RPMI7951 (cell line): ENCODE data around the gene KMT2A. TPM values are rescaled to one million over a fixed set of nuclear protein-coding genes. Genes with fewer than 3 reads are reported as not detected.
A peak's percentile ranks its signal among the peaks of the same experiment; 100 is the strongest.

Experiments
- DNase-seq: peaks from one replicate; pipeline ENCODE4 v3.0.0-alpha.2; 2012; ENCODE audit warnings: low read depth
- total RNA-seq: library from RNA; depleted of rRNA; stranded (reverse); fragments of >200 nt; shearing (Covaris generic); gene quantifications from 2 replicates; pipeline ENCODE4 v1.2.3, GENCODE V29; 2014

KMT2A gene
- total RNA-seq, 1 experiment from 2014 or later, result 21.9 TPM

DNA sequence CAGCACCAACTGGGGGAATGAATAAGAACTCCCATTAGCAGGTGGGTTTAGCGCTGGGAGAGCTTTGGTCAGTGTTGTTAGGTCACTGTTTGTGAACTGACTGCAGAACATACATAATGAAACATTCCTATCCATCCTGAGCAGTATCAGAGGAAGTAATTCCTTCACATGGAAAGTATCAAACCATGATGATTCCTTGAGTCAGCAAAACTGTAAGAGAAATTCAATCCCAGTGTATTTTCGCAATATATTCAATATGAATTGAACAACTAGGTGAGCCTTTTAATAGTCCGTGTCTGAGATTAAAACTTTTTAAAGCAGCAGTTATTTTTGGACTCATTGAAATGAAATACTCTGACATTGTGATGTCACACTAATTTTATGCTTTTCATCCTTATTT is 48.1 kb downstream of the KMT2A start:
- DNase-seq, result no peak

DNA sequence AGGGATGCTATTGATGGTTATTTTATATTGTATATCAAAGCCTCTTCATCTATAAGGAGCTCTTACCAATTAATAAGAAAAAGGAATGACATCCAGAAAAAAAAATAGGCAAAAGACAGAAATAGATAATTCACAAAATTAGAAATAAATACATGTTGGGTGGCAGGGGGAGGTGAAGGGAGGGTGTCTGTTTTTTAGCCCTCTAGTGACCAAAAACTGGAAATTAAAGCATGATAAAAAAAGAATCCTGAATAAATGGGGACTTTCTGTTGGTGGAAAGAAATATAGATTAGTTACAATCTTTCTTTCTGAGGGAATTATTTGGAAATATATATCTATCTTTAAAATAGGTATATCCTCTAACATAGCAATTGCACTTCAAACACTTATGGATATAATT is 49.0 kb downstream of the KMT2A start:
- no peak for DNase-seq

DNA sequence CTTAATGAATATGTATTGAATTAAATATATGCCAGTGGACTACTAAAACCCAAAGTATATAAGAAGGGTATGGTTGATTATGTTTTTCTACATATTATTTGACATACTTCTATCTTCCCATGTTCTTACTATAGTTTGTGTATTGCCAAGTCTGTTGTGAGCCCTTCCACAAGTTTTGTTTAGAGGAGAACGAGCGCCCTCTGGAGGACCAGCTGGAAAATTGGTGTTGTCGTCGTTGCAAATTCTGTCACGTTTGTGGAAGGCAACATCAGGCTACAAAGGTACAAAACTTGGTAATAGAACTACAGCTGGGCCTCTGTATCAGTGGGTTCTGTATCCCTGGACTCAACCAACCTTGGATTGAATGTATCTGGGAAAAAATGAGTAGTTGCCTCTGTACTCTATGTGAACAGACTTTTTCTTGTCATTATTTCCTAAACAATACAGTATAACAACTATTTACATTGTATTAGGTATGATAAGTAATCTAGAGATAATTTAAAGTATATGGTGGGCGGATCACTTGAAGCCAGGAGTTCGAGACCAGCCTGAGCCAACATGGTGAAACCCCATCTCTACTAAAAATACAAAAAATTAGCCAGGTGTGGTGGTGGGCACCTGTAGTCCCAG is 52.3 kb downstream of the KMT2A start:
- peak; percentile 70 for DNase-seq

DNA sequence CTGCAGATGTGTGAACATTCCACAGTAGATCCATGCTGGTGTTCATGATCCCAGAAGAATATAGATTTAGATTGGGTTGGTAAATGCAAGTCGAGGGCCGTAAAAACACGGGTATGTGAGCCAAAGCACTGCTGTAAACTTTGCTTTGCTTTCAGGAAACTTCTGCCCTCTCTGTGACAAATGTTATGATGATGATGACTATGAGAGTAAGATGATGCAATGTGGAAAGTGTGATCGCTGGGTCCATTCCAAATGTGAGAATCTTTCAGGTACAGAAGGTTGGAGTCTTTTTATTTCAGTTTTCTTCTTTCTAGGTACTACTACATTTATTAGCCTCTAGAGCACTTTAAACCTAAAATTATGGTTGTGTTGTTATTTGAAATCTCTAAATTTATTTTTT is 54.7 kb downstream of the KMT2A start:
- DNase-seq, result no peak

DNA sequence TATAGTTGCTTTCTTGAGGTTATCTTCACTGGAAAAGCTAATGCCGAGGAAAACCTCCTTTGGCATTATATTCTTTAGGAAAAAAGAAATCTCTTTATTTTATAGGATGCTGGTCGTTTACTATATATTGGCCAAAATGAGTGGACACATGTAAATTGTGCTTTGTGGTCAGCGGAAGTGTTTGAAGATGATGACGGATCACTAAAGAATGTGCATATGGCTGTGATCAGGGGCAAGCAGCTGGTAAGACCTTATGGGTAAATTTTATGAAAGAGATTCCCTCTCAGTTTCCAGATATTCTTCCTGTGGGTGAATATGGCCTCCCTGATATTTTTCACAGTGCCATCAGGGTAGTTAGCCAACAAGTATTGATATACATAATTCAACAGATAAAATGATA is 61.5 kb downstream of the KMT2A start:
- DNase-seq, result peak; percentile 90

DNA sequence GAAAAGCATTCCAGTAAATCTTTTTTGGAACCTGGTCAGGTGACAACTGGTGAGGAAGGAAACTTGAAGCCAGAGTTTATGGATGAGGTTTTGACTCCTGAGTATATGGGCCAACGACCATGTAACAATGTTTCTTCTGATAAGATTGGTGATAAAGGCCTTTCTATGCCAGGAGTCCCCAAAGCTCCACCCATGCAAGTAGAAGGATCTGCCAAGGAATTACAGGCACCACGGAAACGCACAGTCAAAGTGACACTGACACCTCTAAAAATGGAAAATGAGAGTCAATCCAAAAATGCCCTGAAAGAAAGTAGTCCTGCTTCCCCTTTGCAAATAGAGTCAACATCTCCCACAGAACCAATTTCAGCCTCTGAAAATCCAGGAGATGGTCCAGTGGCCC is 66.9 kb downstream of the KMT2A start:
- no peak for DNase-seq

DNA sequence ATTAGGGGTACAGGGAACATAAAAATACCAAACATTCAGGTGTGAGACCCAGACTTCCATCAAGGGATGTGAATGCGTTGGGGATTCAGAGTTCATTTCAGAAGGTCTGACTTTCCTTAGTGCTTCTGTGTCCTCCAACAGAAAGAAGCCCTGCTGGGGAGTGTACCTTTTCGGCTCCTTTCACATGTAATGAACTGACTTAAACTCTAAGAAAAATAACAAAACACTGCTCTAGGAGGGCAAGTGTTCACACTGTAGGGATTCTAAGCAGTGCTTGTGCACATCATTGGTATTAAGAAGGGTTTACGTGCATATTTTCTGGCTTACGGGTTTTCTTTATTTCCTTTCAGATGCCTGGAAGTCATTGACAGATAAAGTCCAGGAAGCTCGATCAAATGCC is 75.3 kb downstream of the KMT2A start:
- DNase-seq, result no peak

DNA sequence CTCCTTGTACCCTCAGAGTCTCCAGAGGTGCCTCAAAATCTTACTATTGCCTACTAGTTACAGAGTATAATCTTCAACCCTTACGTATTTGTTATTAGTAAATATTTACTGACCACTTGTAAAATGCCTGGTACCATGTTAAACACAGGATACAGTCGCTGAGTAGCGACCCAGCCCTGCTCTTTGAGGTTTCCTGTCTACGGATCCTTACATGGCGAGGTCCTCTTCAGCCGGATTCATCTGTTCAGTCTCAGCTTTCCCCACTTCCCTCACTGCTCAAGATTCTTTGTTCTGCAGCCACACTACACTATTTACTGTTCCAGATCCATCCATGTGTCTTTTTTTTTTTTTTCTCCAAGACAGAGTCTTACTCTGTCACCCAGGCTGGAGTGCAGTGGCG is 77.8 kb downstream of the KMT2A start:
- no peak for DNase-seq

DNA sequence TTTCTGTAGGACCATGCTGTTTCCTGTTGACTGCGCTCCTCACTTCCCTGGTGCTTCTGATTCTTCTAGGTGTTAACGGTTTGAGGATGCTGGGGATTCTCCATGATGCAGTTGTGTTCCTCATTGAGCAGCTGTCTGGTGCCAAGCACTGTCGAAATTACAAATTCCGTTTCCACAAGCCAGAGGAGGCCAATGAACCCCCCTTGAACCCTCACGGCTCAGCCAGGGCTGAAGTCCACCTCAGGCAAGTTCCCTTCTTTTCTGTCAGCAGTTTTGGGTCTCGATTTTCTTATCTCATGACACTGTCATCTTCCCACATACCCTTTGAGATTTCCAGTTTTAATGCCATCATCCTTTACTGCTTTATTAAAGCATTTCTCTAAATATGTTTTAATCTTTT is 83.3 kb downstream of the KMT2A start:
- DNase-seq, result no peak

DNA sequence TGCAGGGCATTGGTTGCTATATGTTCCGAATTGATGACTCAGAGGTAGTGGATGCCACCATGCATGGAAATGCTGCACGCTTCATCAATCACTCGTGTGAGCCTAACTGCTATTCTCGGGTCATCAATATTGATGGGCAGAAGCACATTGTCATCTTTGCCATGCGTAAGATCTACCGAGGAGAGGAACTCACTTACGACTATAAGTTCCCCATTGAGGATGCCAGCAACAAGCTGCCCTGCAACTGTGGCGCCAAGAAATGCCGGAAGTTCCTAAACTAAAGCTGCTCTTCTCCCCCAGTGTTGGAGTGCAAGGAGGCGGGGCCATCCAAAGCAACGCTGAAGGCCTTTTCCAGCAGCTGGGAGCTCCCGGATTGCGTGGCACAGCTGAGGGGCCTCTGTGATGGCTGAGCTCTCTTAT is 85.6 kb downstream of the KMT2A start:
- DNase-seq, result no peak

DNA sequence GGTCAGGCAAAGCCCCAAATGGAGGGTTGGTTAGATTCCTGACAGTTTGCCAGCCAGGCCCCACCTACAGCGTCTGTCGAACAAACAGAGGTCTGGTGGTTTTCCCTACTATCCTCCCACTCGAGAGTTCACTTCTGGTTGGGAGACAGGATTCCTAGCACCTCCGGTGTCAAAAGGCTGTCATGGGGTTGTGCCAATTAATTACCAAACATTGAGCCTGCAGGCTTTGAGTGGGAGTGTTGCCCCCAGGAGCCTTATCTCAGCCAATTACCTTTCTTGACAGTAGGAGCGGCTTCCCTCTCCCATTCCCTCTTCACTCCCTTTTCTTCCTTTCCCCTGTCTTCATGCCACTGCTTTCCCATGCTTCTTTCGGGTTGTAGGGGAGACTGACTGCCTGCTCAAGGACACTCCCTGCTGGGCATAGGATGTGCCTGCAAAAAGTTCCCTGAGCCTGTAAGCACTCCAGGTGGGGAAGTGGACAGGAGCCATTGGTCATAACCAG is 86.3 kb downstream of the KMT2A start:
- peak; percentile 24 for DNase-seq

DNA sequence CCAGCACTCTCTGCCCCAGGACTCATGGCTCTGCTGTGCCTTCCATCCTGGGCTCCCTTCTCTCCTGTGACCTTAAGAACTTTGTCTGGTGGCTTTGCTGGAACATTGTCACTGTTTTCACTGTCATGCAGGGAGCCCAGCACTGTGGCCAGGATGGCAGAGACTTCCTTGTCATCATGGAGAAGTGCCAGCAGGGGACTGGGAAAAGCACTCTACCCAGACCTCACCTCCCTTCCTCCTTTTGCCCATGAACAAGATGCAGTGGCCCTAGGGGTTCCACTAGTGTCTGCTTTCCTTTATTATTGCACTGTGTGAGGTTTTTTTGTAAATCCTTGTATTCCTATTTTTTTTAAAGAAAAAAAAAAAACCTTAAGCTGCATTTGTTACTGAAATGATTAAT is 88.1 kb downstream of the KMT2A start:
- no peak for DNase-seq

DNA sequence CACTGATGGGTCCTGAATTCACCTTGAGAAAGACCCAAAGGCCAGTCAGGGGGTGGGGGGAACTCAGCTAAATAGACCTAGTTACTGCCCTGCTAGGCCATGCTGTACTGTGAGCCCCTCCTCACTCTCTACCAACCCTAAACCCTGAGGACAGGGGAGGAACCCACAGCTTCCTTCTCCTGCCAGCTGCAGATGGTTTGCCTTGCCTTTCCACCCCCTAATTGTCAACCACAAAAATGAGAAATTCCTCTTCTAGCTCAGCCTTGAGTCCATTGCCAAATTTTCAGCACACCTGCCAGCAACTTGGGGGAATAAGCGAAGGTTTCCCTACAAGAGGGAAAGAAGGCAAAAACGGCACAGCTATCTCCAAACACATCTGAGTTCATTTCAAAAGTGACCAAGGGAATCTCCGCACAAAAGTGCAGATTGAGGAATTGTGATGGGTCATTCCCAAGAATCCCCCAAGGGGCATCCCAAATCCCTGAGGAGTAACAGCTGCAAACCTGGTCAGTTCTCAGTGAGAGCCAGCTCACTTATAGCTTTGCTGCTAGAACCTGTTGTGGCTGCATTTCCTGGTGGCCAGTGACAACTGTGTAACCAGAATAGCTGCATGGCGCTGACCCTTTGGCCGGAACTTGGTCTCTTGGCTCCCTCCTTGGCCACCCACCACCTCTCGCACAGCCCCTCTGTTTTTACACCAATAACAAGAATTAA is 88.6 kb downstream of the KMT2A start:
- DNase-seq, result no peak

DNA sequence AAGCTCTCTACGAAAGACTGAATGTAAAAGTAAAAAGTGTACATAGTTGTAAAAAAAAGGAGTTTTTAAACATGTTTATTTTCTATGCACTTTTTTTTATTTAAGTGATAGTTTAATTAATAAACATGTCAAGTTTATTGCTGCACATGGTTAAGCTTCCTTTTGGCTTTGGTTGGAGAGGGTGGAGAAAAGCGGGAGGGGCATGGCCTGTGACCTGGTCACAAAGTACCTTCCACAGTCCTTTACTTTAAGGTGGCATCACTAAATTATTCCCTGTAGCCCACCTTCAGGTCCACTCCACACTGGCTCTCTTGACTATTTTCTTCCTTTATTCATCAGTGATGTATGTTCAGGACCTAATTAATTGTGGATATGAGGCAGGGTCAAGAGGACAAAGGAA is 90.4 kb downstream of the KMT2A start:
- DNase-seq, result no peak

DNA sequence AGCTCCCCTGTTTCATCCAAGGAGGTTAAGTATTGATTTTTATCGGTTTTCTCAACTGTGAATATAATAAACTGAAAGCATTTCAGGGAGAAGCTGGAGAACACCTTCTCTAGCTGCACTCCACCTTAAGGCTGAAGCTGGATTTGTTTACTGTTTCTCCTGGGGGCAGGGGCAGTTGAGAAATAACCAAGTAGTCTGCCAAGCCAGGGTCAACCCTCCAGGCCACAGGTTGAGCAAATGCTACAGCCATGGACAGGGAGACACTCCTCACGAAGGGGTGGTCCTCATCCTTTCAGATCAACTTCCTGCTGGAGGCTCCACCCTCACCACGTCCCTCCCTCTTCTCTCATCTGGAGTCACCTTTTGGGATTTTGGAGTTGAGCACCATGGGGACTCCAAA is 90.8 kb downstream of the KMT2A start, which contains the start of gene TTC36:
Gene TTC36, plus strand, starts transcription at position 366 of the 400 bp plus-strand sequence. Its CDS starts 21 bp downstream, at position 387.
- DNase-seq, result no peak

DNA sequence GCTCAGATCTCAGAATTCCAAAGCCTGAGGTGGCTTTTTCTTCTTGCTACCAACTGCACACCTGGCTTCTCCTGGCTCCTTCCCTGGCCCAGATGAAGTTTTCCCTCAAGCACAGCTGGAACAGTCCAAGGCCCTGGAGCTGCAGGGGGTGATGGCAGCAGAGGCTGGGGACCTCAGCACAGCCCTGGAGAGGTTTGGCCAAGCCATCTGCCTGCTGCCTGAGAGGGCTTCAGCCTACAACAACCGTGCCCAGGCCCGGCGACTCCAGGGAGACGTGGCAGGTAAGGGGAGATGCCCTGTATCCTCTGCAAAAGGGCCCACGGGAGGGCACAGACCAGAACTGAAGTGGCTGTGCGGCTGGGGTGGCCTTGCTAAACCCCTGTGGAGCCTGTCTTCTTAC is 92.2 kb downstream of the KMT2A start:
- DNase-seq, result no peak

DNA sequence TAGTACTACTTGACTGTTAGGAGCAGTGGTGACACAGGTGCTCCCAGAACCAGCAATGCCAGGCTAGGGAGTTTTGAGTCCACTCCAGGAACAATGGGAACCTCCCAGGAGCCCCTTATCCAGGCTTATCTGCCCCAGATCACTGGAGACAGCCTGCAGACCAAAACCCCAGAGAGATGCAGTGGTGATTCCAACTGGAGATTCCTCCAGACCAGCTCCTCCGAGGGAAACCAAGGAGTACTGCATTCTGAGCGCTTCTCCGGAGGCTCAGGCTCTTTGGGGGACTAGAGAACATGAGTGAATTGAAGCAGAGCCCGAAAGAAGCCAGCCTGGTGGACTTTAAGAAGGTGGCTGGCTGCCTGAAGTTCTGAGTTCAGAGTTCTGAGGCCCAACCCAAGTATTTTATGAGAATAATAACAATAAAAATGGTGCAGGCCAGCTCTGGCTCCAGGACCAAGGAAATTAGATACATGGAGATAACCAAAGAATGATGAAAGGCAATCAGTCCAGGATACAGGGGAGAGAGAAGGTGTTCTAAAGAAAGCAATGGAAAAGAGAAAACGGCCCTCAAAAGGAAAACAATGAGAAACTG is 93.4 kb downstream of the KMT2A start:
- DNase-seq, result no peak

DNA sequence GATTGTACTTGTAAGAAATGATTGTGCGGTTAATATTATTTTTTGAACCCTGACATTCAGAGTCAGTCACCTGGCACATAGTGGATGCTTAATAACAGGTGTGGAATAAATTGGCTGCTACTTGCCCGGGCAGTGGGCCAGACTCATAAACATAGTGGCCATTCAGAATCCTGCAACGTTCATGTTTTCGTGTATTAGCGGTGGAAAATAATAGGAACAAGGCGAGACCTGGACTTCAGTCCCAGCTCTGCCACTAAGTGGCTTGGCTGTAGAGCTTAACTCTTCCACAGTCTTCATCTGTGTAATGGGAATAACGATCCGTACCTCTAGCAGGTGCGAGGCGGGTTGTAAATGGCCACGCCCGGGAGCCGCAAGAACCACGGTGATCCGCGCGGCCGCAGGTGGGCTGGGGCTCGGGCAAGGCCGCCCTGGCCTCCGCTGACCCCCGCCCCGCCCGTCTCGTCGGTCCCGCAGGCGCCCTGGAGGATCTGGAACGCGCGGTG is 93.9 kb downstream of the KMT2A start:
- peak; percentile 7 for DNase-seq

DNA sequence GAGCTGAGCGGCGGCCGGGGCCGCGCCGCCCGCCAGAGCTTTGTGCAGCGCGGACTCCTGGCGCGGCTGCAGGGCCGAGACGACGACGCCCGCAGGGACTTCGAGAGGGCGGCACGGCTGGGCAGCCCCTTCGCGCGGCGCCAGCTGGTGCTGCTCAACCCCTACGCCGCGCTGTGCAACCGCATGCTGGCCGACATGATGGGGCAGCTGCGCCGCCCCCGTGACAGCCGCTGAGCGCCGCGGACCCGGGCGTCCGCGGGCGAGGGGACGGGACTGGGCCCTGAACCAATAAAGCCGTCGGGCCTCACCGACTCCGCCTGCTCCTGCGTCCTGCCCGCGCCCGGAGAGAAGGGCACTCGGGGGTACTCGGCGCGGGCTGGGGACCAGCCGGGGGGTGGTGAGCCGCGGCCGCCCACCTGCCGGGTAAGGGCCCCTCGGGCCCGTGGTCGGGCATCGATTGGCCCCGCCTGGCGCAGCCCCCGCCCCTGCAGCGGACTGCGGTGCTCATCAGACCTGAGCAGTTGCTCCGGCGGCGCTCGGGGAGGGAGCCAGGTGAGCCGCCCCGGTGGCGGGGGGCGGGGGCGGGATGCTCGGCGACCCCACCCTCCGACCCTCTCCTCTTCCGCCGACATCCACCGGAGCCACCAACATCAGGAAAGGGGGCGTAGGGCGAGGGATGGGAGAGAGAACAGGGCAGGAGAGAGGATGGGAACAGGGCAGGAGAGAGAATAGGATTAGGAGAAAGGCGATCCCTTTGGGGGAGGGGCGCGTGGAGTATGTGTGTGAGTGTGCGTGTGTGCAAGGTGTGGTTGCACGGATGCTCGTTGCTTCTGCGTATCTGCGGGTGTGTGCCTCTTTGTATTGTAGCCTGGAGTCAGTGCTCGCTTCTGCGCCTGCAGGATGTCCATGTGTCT is 94.6 kb downstream of the KMT2A start, which contains the start of gene TMEM25:
Gene TMEM25, plus strand, starts transcription at position 510 of the 914 bp plus-strand sequence. CDS start 610 bp downstream, outside the sequence.
- DNase-seq, result peak; percentile 46

DNA sequence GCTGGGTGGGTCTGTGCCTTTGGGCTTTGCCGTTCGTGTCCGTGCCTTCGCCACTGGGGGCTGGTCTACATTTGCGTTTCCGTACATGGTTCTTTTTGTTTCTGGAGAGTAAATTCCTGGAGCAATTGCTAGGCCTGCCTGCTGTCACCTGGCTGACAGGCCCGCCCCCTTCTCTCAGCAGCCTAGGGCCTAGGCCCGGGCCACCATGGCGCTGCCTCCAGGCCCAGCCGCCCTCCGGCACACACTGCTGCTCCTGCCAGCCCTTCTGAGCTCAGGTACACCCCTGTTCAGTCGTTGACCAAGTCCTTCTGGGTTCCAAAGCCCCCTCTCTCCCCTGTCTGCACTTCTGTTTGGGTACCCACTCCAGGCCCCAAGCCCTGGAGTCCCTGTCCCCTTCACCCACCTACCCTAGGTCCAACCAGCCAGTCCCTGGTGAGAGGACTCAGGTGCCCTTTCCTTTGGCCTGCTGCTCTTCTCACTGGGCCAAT is 95.3 kb downstream of the KMT2A start:
- no peak for DNase-seq

DNA sequence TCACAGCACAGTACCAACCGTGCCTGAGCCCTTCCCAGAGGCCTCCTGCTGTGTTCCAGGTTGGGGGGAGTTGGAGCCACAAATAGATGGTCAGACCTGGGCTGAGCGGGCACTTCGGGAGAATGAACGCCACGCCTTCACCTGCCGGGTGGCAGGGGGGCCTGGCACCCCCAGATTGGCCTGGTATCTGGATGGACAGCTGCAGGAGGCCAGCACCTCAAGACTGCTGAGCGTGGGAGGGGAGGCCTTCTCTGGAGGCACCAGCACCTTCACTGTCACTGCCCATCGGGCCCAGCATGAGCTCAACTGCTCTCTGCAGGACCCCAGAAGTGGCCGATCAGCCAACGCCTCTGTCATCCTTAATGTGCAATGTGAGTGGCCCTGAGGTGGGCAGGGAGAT is 95.8 kb downstream of the KMT2A start:
- DNase-seq, result no peak
